HepG2 (cell line): ENCODE data around the gene IFNAR1. TPM values are rescaled to one million over a fixed set of nuclear protein-coding genes. Genes with fewer than 3 reads are reported as not detected.
A peak's percentile ranks its signal among the peaks of the same experiment; 100 is the strongest.

Source experiments
- AGO2 ChIP-seq: fragments of 200-400 bp; formaldehyde crosslinking; optimal IDR thresholded peaks from 2 replicates; pipeline ENCODE3; 2017; ENCODE audit warnings: mild to moderate bottlenecking, low read depth, low read length, moderate library complexity
- ARNT2 ChIP-seq: sonication (generic); formaldehyde crosslinking; IDR thresholded peaks from 2 replicates; pipeline ENCODE4 v1.8.0; 2022; ENCODE audit warnings: mild to moderate bottlenecking, low read depth, missing genetic modification reagents, moderate library complexity
- BHLHE40 ChIP-seq: IDR thresholded peaks from 2 replicates; pipeline ENCODE4 v1.6.1; 2011; ENCODE audit warnings: low read length, improper control_type of control experiment
- CREB3 ChIP-seq: sonication (generic); formaldehyde crosslinking; IDR thresholded peaks from 2 replicates; pipeline ENCODE4 v1.5.0; 2020; ENCODE audit warnings: missing genetic modification reagents
- ISL2 ChIP-seq: sonication (generic); formaldehyde crosslinking; IDR thresholded peaks from 2 replicates; pipeline ENCODE4 v1.5.0; 2020; ENCODE audit warnings: missing genetic modification reagents
- JUN ChIP-seq: sonication (generic); formaldehyde crosslinking; IDR thresholded peaks from 2 replicates; pipeline ENCODE4 v1.4.0; 2020; ENCODE audit warnings: mild to moderate bottlenecking, missing genetic modification reagents
- MED1 ChIP-seq: sonication (generic); formaldehyde crosslinking; IDR thresholded peaks from 2 replicates; pipeline ENCODE4 v1.4.0; 2020; ENCODE audit warnings: missing genetic modification reagents
- MIXL1 ChIP-seq: IDR thresholded peaks from 2 replicates; pipeline ENCODE4 v1.6.1; 2016
- SMAD1 ChIP-seq: sonication (generic); formaldehyde crosslinking; IDR thresholded peaks from 2 replicates; pipeline ENCODE4 v1.4.0; 2020; ENCODE audit warnings: missing genetic modification reagents, low read depth, mild to moderate bottlenecking, borderline replicate concordance
- TEAD3 ChIP-seq: optimal IDR thresholded peaks from 2 replicates; pipeline ENCODE3; 2016; ENCODE audit warnings: borderline replicate concordance
- ZFP37 ChIP-seq: sonication (generic); formaldehyde crosslinking; IDR thresholded peaks from 2 replicates; pipeline ENCODE4 v1.4.0; 2020; ENCODE audit warnings: missing genetic modification reagents, borderline replicate concordance
- ZKSCAN8 ChIP-seq: IDR thresholded peaks from 2 replicates; pipeline ENCODE4 v1.6.1; 2016; ENCODE audit warnings: borderline replicate concordance, missing genetic modification reagents, missing compliant biosample characterization
- ZNF335 ChIP-seq: sonication (generic); formaldehyde crosslinking; IDR thresholded peaks from 2 replicates; pipeline ENCODE4 v1.4.0; 2020; ENCODE audit warnings: missing genetic modification reagents
- ZNF567 ChIP-seq: sonication (generic); formaldehyde crosslinking; IDR thresholded peaks from 2 replicates; pipeline ENCODE4 v1.8.1; 2023; ENCODE audit warnings: mild to moderate bottlenecking, missing genetic modification reagents, borderline replicate concordance
- ZNF724P ChIP-seq: sonication (generic); formaldehyde crosslinking; IDR thresholded peaks from 2 replicates; pipeline ENCODE4 v1.8.0; 2022; ENCODE audit warnings: missing genetic modification reagents, borderline replicate concordance
- ZNF772 ChIP-seq: sonication (generic); formaldehyde crosslinking; IDR thresholded peaks from 2 replicates; pipeline ENCODE4 v1.5.0; 2020; ENCODE audit warnings: mild to moderate bottlenecking, missing genetic modification reagents
- polyA plus RNA-seq, 8 experiments: library from polyadenylated mRNA; depleted of rRNA in 3 of 8; stranded (reverse) in 7 of 8; unstranded in 1 of 8; fragments of >200 nt; fragmentation: Illumina TruSeq in 4 of 8; extraction: Trizol in 4 of 8; gene quantifications; 2 replicates each; pipeline versions ENCODE4 v1.2.1 to v1.2.3, GENCODE V29; 2011 to 2016; ENCODE audit warnings: low read depth in 4 of 8, missing spikeins in 1 of 8, mixed read lengths in 1 of 8; ENCODE audit not compliant: insufficient read depth in 1 of 8
- total RNA-seq, 5 experiments: library from RNA; depleted of rRNA; stranded (reverse); fragments of >200 nt; fragmentation: Illumina TruSeq; extraction: Trizol; gene quantifications; 2 replicates each; pipeline ENCODE4 v1.2.3, GENCODE V29; 2016; ENCODE audit warnings: low read depth in 1 of 5
- TF ChIP-seq, protein P1 (sequence below): sonication (generic); formaldehyde crosslinking; IDR thresholded peaks from 2 replicates; pipeline ENCODE4 v1.5.0; 2020; ENCODE audit warnings: mild to moderate bottlenecking, missing genetic modification reagents, borderline replicate concordance
- TF ChIP-seq, protein P2 (sequence below): sonication (generic); formaldehyde crosslinking; IDR thresholded peaks from 2 replicates; pipeline ENCODE4 v1.4.0; 2020; ENCODE audit warnings: missing genetic modification reagents, borderline replicate concordance
- TF ChIP-seq, protein P3 (sequence below): IDR thresholded peaks from 2 replicates; pipeline ENCODE4 v1.6.1; 2016; ENCODE audit warnings: missing compliant biosample characterization, missing genetic modification reagents, borderline replicate concordance

The IFNAR1 gene
- total and polyA plus RNA-seq, 2 of the 13 experiments (the other 11 are each of a cell fraction or from before 2014, with no cell fraction given), result 6.7 to 9.3 TPM

DNA sequence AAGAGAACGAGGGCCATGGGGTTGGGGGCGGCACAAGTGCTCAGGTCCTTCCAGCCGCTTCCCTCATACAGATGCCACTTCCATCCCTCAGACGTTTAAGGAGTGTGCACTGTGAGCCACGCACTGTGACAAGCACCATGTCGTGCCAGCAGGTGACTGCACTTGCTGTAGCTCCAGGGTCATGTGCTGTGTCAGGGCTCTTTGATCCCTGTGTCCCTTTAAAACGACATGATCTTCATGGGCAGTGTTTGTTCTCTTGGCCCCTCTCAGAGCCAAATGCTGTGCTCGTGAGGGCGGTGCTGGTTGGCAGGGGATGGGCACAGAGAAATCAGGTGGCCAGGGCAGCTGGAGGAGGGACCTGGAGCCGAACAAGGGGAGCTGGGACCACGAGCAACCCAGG is 38.7 kb upstream of the IFNAR1 start (continued):
- TF ChIP-seq, protein P1, sequence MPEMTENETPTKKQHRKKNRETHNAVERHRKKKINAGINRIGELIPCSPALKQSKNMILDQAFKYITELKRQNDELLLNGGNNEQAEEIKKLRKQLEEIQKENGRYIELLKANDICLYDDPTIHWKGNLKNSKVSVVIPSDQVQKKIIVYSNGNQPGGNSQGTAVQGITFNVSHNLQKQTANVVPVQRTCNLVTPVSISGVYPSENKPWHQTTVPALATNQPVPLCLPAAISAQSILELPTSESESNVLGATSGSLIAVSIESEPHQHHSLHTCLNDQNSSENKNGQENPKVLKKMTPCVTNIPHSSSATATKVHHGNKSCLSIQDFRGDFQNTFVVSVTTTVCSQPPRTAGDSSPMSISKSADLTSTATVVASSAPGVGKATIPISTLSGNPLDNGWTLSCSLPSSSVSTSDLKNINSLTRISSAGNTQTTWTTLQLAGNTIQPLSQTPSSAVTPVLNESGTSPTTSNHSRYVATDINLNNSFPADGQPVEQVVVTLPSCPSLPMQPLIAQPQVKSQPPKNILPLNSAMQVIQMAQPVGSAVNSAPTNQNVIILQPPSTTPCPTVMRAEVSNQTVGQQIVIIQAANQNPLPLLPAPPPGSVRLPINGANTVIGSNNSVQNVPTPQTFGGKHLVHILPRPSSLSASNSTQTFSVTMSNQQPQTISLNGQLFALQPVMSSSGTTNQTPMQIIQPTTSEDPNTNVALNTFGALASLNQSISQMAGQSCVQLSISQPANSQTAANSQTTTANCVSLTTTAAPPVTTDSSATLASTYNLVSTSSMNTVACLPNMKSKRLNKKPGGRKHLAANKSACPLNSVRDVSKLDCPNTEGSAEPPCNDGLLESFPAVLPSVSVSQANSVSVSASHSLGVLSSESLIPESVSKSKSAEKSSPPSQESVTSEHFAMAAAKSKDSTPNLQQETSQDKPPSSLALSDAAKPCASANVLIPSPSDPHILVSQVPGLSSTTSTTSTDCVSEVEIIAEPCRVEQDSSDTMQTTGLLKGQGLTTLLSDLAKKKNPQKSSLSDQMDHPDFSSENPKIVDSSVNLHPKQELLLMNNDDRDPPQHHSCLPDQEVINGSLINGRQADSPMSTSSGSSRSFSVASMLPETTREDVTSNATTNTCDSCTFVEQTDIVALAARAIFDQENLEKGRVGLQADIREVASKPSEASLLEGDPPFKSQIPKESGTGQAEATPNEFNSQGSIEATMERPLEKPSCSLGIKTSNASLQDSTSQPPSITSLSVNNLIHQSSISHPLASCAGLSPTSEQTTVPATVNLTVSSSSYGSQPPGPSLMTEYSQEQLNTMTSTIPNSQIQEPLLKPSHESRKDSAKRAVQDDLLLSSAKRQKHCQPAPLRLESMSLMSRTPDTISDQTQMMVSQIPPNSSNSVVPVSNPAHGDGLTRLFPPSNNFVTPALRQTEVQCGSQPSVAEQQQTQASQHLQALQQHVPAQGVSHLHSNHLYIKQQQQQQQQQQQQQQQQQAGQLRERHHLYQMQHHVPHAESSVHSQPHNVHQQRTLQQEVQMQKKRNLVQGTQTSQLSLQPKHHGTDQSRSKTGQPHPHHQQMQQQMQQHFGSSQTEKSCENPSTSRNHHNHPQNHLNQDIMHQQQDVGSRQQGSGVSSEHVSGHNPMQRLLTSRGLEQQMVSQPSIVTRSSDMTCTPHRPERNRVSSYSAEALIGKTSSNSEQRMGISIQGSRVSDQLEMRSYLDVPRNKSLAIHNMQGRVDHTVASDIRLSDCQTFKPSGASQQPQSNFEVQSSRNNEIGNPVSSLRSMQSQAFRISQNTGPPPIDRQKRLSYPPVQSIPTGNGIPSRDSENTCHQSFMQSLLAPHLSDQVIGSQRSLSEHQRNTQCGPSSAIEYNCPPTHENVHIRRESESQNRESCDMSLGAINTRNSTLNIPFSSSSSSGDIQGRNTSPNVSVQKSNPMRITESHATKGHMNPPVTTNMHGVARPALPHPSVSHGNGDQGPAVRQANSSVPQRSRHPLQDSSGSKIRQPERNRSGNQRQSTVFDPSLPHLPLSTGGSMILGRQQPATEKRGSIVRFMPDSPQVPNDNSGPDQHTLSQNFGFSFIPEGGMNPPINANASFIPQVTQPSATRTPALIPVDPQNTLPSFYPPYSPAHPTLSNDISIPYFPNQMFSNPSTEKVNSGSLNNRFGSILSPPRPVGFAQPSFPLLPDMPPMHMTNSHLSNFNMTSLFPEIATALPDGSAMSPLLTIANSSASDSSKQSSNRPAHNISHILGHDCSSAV (CRISPR knock-in tag), result no peak
- no peak for TF ChIP-seq ZKSCAN8 (CRISPR knock-in tag)
- 0 out of 2 replicates have a peak, but pooled peaks have one; percentile 56 for TF ChIP-seq SMAD1 (CRISPR knock-in tag)
- TF ChIP-seq MIXL1 (CRISPR knock-in tag), result no peak
- no peak for TF ChIP-seq ARNT2
- TF ChIP-seq, protein P2, sequence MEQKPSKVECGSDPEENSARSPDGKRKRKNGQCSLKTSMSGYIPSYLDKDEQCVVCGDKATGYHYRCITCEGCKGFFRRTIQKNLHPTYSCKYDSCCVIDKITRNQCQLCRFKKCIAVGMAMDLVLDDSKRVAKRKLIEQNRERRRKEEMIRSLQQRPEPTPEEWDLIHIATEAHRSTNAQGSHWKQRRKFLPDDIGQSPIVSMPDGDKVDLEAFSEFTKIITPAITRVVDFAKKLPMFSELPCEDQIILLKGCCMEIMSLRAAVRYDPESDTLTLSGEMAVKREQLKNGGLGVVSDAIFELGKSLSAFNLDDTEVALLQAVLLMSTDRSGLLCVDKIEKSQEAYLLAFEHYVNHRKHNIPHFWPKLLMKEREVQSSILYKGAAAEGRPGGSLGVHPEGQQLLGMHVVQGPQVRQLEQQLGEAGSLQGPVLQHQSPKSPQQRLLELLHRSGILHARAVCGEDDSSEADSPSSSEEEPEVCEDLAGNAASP, result no peak
- no peak for TF ChIP-seq CREB3 (CRISPR knock-in tag)
- peak; percentile 56 for TF ChIP-seq BHLHE40
- no peak for TF ChIP-seq JUN (CRISPR knock-in tag)
- TF ChIP-seq TEAD3 (CRISPR knock-in tag), result no peak
- TF ChIP-seq, protein P3, sequence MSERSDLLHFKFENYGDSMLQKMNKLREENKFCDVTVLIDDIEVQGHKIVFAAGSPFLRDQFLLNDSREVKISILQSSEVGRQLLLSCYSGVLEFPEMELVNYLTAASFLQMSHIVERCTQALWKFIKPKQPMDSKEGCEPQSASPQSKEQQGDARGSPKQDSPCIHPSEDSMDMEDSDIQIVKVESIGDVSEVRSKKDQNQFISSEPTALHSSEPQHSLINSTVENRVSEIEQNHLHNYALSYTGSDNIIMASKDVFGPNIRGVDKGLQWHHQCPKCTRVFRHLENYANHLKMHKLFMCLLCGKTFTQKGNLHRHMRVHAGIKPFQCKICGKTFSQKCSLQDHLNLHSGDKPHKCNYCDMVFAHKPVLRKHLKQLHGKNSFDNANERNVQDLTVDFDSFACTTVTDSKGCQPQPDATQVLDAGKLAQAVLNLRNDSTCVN (CRISPR knock-in tag), result no peak
- no peak for TF ChIP-seq ZNF335 (CRISPR knock-in tag)
- 0 out of 2 replicates have a peak, but pooled peaks have one; percentile 38 for TF ChIP-seq ZNF724P (CRISPR knock-in tag)
- no peak for TF ChIP-seq MED1 (CRISPR knock-in tag)
- no peak for TF ChIP-seq ZNF772 (CRISPR knock-in tag)
- no peak for TF ChIP-seq ZNF567 (CRISPR knock-in tag)
- TF ChIP-seq ZFP37 (CRISPR knock-in tag), result no peak
- peak; percentile 31 for TF ChIP-seq AGO2
- TF ChIP-seq ISL2 (CRISPR knock-in tag), result no peak
